DMS53 (cell line): ENCODE measurements around the gene LRP11.
A peak's percentile ranks its signal among the peaks of the same experiment; 100 is the strongest.

Source experiments
- DNase-seq: peaks from one replicate; lab custom pipeline; 2025; lab: John Stamatoyannopoulos, UW

LRP11 gene

GRCh38 chr6:149782337-149782736, 81.8 kb downstream of the LRP11 start:
- peak; percentile 4 for DNase-seq

GRCh38 chr6:149781715-149782114, 82.4 kb downstream of the LRP11 start:
- DNase-seq, result no peak

- DNase-seq, result no peak
These were observed 84.6 kb downstream of the LRP11 start for GRCh38 chr6:149779644-149779963.

GRCh38 chr6:149777624-149778023, 86.5 kb downstream of the LRP11 start:
- no peak for DNase-seq

- DNase-seq, result no peak
These were observed 92.2 kb downstream of the LRP11 start for GRCh38 chr6:149771925-149772324.

- no peak for DNase-seq
These were observed 93.0 kb downstream of the LRP11 start for GRCh38 chr6:149771185-149771584.

GRCh38 chr6:149769676-149770075, 94.5 kb downstream of the LRP11 start:
- DNase-seq, result no peak
